Gastroesophageal sphincter (tissue), 3 donors: ENCODE results near the gene DCXR.

Experiments used
- POLR2A ChIP-seq, 2 donors: fragments of 450-650 bp; IDR thresholded peaks; one replicate each; pipeline ENCODE4 v1.6.1; 2017; ENCODE audit warnings: antibody characterized with exemption in 2 of 2, mild to moderate bottlenecking in 2 of 2, moderate library complexity in 1 of 2
- POLR2AphosphoS5 ChIP-seq: sonication (generic); formaldehyde crosslinking; IDR thresholded peaks from one replicate; pipeline ENCODE4 v1.6.1; 2017; ENCODE audit warnings: antibody characterized with exemption
- TF ChIP-seq, protein P1 (sequence below), 4 experiments: fragments of 200-600 bp in 2 of 4; fragments of 450-650 bp in 2 of 4; sonication (generic) in 1 of 4; IDR thresholded peaks; one replicate each; pipeline ENCODE4 v1.5.1; 2017 to 2019; ENCODE audit warnings: antibody characterized with exemption in 4 of 4, mild to moderate bottlenecking in 2 of 4, moderate library complexity in 2 of 4

DNA sequence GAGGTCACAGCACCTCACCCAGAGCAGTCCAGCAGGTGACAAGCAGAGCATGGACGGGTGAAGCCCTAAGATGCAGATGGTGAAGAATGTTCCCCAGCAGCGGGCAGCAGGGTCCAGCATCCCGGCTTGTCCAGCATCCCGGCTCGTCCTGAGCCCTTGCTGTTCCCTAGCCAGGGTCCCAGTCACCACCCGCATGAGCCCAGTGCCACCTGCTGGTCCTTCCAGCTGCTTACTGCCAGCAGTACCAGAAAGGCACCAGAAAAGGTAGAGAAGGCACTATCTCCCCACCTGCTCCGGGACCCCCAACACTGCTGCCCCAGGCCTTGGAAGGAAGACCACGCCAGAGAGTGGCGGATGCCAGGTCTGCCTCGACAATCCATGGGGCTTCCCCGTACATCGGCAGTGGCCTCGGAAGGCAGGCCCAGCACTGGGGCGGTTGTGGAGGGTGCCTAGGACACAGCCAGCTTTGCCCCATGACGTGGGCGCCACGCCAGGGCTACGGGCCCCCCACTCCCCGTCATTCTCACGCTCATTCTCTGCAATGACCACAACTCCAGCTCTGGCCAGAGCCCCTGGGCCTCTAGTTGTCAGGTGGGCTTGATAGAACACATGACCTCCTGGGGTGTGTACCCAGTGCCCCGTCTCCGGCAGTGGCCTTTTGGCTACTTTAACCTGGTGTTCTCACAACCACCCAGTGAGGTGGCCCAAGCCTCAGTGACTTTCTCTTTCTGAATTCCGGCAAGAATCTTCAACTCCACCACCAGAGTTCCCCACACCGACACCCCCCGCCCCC is 16.2 kb downstream of the DCXR start:
- TF ChIP-seq, protein P1, sequence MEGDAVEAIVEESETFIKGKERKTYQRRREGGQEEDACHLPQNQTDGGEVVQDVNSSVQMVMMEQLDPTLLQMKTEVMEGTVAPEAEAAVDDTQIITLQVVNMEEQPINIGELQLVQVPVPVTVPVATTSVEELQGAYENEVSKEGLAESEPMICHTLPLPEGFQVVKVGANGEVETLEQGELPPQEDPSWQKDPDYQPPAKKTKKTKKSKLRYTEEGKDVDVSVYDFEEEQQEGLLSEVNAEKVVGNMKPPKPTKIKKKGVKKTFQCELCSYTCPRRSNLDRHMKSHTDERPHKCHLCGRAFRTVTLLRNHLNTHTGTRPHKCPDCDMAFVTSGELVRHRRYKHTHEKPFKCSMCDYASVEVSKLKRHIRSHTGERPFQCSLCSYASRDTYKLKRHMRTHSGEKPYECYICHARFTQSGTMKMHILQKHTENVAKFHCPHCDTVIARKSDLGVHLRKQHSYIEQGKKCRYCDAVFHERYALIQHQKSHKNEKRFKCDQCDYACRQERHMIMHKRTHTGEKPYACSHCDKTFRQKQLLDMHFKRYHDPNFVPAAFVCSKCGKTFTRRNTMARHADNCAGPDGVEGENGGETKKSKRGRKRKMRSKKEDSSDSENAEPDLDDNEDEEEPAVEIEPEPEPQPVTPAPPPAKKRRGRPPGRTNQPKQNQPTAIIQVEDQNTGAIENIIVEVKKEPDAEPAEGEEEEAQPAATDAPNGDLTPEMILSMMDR (IDR thresholded peaks at IDR 0.05) = peak in 3 of 4 experiments; percentile 73 to 78 (median 77)
- TF ChIP-seq POLR2AphosphoS5 (no peak), POLR2A (IDR thresholded peaks at IDR 0.05) (no peak)
